Neutrophil (primary cell): Measurements from ENCODE around the gene PCDHGA9.

Experiments used
- H3K27ac ChIP-seq: fragments of 200-600 bp; sonication (generic); 2 replicates; pipeline ENCODE4 v1.5.1; 2016; ENCODE audit warnings: mild to moderate bottlenecking, moderate library complexity
- H3K27me3 ChIP-seq: fragments of 200-600 bp; sonication (generic); 2 replicates; pipeline ENCODE4 v1.6.0; 2016; ENCODE audit warnings: mild to moderate bottlenecking
- H3K36me3 ChIP-seq: fragments of 200-600 bp; sonication (generic); 2 replicates; pipeline ENCODE4 v1.5.1; 2017
- H3K4me1 ChIP-seq, 2 experiments: fragments of 200-600 bp in 1 of 2; sonication (generic) in 1 of 2; 1 replicate in 1 of 2; 2 replicates in 1 of 2; pipeline versions ENCODE4 v1.5.1 to v1.6.1; 2013 to 2016; ENCODE audit warnings: low read depth in 1 of 2, low read length in 1 of 2, mild to moderate bottlenecking in 1 of 2, moderate library complexity in 1 of 2; ENCODE audit not compliant: control insufficient read depth in 1 of 2, insufficient read depth in 1 of 2
- H3K4me3 ChIP-seq, 2 experiments: fragments of 200-600 bp in 1 of 2; sonication (generic) in 1 of 2; 1 replicate in 1 of 2; 2 replicates in 1 of 2; pipeline ENCODE4 v1.5.1; 2013 to 2016; ENCODE audit warnings: low read depth in 1 of 2, low read length in 1 of 2, mild to moderate bottlenecking in 1 of 2, moderate library complexity in 1 of 2
- H3K9me3 ChIP-seq: fragments of 200-600 bp; sonication (generic); 2 replicates; pipeline ENCODE4 v1.5.1; 2016
- CTCF ChIP-seq: fragments of 200-600 bp; sonication (generic); IDR thresholded peaks from 2 replicates; pipeline ENCODE4 v1.5.1; 2016; ENCODE audit warnings: antibody characterized with exemption

Gene PCDHGA9

GRCh38 chr5:141402553-141403243 is at the start of gene PCDHGA9:
TSS of gene PCDHGA9 (plus strand) at chr5:141402778. CDS start at chr5:141402953, 175 bp downstream.
- peaks cover 15% of the 10 kb centered on the region for H3K9me3 ChIP-seq
- TF ChIP-seq CTCF: no peak
- no peak within 1 kb of the TSS for H3K4me3 ChIP-seq
- H3K27me3 ChIP-seq: peaks cover 98% of the 10 kb centered on the region
- no peaks in the 10 kb centered on the region for H3K4me1 ChIP-seq
- H3K27ac ChIP-seq: no peak within 1 kb of the TSS
- no peaks in the 10 kb centered on the region for H3K36me3 ChIP-seq

- H3K27me3 ChIP-seq: peaks cover 100% of the 10 kb centered on the region
- H3K27ac ChIP-seq: no peak within 1 kb of the TSS
- TF ChIP-seq CTCF: no peak
- H3K36me3 ChIP-seq: no peaks in the 10 kb centered on the region
- peaks cover 22% of the 10 kb centered on the region for H3K9me3 ChIP-seq
- no peaks in the 10 kb centered on the region for H3K4me1 ChIP-seq
- no peak within 1 kb of the TSS for H3K4me3 ChIP-seq
Observed at GRCh38 chr5:141354900-141355469, 47.6 kb upstream of the PCDHGA9 start, which contains the start of gene PCDHGA4. TSS of gene PCDHGA4 (plus strand) at chr5:141355021. CDS start at chr5:141355108, 87 bp downstream.

GRCh38 chr5:141355641-141356040 is 46.9 kb upstream of the PCDHGA9 start:
- Histone ChIP-seq H3K9me3 (peaks cover 23% of the 10 kb centered on the region), H3K4me1 (no peaks in the 10 kb centered on the region), H3K36me3 (no peaks in the 10 kb centered on the region), H3K27ac (no peak overlapping the region), H3K4me3 (no peak overlapping the region), H3K27me3 (peaks cover 100% of the 10 kb centered on the region)
- TF ChIP-seq CTCF: no peak

- Histone ChIP-seq H3K4me3 (no peak overlapping the region), H3K27me3 (peaks cover 100% of the 10 kb centered on the region), H3K27ac (no peak overlapping the region), H3K36me3 (no peaks in the 10 kb centered on the region), H3K4me1 (no peaks in the 10 kb centered on the region), H3K9me3 (peaks cover 26% of the 10 kb centered on the region)
- TF ChIP-seq CTCF: no peak
Observed at GRCh38 chr5:141356133-141356532, 46.4 kb upstream of the PCDHGA9 start.

GRCh38 chr5:141356950-141357349 is 45.6 kb upstream of the PCDHGA9 start:
- no peak overlapping the region for H3K4me3 ChIP-seq
- no peaks in the 10 kb centered on the region for H3K36me3 ChIP-seq
- peaks cover 100% of the 10 kb centered on the region for H3K27me3 ChIP-seq
- no peaks in the 10 kb centered on the region for H3K4me1 ChIP-seq
- no peak for TF ChIP-seq CTCF
- peaks cover 25% of the 10 kb centered on the region for H3K9me3 ChIP-seq
- no peak overlapping the region for H3K27ac ChIP-seq
